Fibroblast of skin of back (primary cell): ENCODE data around the gene PRMT5.
"Not testable (repeated sequence)": the region's sequence is repeated elsewhere in the genome, so short reads cannot be mapped to it uniquely, and the experiment has no call there.

Source experiments
- DNase-seq: peaks from one replicate; pipeline ENCODE4 v3.0.0-alpha.2; 2013

PRMT5 gene

GRCh38 chr14:22932146-22932545 lies 3.0 kb upstream of the PRMT5 start:
- no peak for DNase-seq

- DNase-seq = no peak
These were observed 787 bp upstream of the PRMT5 start for GRCh38 chr14:22929961-22930364.

GRCh38 chr14:22928237-22929103 lies 706 bp downstream of the PRMT5 start:
- no peak for DNase-seq

DNA sequence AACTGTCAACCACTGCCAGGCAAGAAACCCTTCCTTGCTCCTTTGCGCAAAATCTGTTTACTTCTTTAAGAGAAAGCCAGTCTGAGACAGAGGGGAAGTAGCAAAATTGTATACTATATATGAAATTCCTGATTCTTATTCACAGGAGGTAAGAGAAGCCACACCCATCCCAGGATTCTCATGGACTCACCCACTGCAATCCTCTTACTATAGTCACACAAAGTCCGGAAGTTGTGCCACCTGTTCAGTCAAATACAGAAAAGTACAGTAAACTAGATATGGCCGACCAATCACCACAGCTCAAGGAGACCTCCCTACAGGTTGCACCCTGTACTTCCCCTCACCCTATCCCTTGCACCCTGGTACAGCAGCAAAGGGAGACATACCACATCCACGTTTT lies 2.9 kb downstream of the PRMT5 start:
- DNase-seq = peak; percentile 9

DNA sequence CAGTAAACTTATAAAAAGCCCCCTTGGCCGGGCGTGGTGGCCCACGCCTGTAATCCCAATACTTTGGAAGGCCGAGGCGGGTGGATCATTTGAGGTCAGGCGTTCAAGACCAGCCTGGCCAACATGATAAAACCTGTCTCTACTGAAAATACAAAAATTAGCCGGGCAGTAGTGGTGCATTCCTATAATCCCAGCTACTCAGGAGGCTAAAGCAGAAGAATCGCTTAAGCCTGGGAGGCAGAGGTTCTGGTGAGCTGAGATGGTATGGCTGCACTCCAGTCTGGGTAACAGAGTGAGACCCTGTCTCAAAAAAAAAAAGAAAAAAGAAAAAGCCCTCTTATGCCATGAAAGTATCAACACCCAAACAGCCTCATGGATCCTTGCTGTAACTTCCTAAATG lies 3.7 kb downstream of the PRMT5 start:
- DNase-seq = no peak

- DNase-seq = no peak
These were observed 5.4 kb downstream of the PRMT5 start for GRCh38 chr14:22923746-22924145.

- no peak for DNase-seq
These were observed 6.9 kb downstream of the PRMT5 start for GRCh38 chr14:22922294-22922693.

DNA sequence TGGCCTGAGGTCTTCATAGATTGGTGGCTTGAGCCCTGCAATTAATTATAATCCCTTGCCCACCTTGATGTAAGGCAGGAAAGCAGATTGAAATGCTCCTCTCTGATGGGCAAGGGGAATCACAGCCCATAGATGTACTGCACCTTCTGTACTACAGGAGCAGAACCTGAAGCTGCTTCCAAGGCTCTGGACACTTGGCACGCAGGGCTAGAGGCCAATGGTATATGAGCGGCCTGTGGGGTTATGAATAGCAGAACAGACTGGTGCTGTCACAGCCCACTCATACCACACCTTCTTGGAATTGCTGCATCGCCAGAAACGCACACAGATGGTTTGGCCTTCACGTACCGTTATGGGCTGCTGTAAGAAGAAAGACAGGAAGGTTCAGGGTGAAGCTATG lies 8.5 kb downstream of the PRMT5 start:
- DNase-seq = no peak

DNA sequence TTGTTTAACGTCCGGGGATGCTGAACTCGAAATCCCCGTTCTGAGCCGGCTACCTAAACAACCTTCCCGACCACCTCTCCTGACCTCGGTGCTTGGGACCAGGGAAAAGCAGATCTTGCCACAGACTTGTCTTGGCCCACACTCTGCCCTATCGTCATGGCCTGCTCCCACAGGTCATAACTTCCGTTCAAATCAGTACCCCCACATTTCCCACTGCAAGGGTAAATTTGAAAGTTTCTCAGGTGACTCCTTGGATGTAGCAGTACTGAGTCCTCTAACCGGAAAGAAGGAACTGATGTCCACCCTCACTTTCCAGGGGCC lies 9.6 kb downstream of the PRMT5 start:
- no peak for DNase-seq

DNA sequence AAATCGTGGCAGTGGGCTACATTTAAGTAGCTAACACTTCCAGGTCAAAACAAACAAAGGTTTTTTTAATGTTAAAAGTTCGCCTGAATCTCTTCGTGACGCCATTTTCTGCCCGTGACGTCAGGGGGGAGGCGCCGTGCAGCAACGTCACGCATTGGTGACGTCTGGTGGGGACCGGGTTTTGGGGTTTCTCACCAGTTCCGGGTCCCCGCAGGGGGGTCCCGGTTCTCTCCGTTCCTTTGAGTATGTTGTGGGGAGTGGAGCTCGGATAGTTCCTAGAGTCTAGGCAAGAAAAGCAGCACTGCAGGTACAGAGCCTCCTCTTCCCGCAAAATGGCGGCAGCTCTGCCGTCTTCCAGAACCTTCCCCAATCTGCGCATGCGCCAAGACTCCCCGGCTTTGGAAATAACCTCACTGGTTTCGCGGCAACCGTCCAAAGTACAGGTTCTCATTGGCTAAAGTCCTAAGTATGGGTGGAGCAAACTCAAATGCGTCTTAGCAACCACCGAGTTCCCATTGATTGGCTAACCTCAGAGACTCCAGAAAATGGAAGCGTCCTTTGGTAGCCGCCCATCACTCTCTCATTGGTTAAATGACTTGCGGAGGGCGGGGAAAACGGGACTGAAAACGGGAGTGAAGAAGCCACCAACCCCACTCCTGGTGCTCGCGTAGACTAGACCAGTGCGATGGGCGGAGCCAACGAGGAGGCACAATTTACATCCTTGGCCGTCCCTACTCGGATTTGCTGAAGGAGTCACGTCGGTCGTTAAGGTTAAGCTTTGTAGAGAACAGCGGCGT lies 10.2 kb downstream of the PRMT5 start, which contains the start of gene RBM23:
RBM23 (minus strand) TSS at position 346 of the 797 bp plus-strand sequence.
- DNase-seq = peak; percentile 100

GRCh38 chr14:22915886-22916521 lies 13.2 kb downstream of the PRMT5 start:
- DNase-seq = no peak

DNA sequence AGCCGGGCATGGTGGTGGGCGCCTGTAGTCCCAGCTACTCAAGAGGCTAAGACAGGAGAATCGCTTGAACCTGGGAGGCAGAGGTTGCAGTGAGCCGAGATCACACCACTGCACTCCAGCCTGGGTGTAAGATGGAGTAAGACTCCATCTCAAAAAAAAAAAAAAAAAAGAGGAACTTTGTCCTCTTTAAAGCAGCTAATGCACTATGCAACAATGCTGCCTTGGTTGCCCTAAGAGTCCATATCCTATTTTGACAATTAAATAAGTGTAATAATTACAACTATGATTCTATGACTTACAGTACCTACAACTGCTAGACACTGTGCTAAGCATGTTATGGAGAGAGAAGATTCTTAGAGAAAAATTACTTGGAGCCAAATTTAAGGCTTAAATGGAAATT lies 14.3 kb downstream of the PRMT5 start:
- DNase-seq = not testable (repeated sequence)

GRCh38 chr14:22910916-22911315 lies 18.3 kb downstream of the PRMT5 start:
- DNase-seq = no peak

DNA sequence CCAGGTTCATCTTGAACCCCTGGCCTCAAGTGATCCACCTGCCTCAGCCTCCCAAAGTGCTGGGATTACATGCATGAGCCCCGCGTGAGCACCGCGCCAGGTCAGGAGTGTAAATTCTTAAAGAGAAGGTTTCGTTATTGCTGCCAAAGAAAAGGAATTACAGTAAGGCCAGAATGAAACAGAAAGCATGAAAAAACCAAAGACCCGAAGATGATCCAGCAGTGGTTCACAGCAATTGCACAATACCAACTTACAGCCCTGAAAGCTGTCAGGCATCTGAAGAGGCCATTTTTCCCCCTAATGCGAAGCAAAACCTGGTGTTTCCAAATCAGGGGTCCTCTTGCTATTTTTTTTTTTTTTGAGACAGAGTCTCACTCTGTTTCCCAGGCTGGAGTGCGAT lies 20.6 kb downstream of the PRMT5 start:
- no peak for DNase-seq

DNA sequence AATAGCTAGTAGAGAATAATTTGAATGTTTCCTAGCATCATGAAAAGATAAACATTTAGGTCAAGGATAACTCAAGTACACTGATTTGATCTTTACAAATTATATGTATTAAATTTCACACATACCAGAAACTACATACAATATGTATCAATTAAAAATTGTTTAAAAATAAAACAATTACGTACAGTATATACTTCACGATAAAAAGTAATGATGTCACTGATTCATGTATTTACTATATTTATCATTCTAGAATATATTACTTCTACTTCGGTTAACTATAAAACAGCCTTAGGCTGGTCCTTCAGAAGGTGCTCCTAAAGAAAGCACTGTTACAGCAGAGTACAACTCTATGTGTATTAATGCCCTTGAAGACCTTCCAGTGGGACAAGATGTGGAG lies 21.7 kb downstream of the PRMT5 start:
- no peak for DNase-seq

GRCh38 chr14:22906073-22906472 lies 23.1 kb downstream of the PRMT5 start:
- DNase-seq = no peak

GRCh38 chr14:22905627-22906026 lies 23.5 kb downstream of the PRMT5 start:
- DNase-seq = no peak

GRCh38 chr14:22903742-22904087 lies 25.5 kb downstream of the PRMT5 start:
- DNase-seq = no peak

- DNase-seq = no peak
These were observed 27.4 kb downstream of the PRMT5 start for GRCh38 chr14:22901799-22902198.

DNA sequence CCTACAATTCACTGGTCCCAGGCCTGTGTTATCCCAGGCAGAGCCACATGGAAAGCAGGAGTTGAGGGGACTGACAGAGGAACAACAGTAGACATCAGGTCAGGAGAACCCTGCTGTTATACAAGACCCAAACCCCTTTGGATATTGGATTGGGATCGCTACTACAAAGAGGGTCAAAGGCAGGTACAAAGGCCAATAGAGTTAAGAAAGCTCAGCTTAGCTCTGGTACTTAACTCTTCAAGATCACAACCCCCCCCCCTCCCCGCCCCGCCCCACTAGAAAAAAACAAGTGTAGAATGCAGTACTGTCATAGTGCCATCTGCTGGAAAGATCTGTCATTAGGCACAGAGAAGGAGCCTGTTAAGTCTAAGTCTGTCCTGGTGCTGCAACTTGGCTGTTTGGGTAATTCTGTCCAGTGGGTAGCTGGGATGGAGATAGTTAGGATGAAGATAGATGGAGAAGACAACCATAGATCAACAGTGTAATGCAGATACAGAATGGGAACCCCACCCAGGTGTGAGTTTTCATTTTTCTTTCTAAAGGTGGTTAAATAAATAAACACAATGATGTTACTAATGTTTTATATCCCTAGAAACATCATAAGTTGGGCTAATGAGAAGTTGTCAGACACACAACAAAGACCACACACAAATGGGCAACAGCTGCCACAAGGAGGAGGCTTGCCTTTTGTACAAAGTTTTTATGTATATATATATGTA lies 28.9 kb downstream of the PRMT5 start:
- peak; percentile 80 for DNase-seq

- DNase-seq = peak; percentile 92
These were observed 30.7 kb downstream of the PRMT5 start for GRCh38 chr14:22898302-22899090.

DNA sequence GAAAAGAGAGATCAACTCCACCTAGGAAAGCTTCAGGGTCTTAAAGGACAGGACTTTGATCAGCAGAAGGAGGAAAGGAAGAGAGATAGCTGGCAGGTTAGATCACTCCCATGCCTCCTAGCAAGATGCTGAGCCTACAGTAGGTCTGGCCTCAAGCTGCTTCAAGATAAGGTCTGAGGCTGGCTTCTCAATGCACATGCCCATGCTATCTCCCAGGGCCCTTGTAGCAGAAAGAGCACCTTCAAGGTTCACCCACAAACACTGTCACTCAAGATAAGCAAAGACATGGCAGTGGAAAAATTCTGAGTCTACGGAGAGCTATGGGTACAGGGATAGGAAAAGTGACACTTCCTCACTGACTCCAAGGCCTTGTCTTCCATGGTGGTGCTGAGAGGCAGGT lies 31.8 kb downstream of the PRMT5 start:
- DNase-seq = no peak
